ENCODE measurements around the gene RNF126.
A peak's percentile ranks its signal among the peaks of the same experiment; 100 is the strongest.

- TF ChIP-seq CTCF (conservative IDR thresholded peaks at IDR 0.05) (no peak), ZFX (IDR thresholded peaks at IDR 0.05) (peak; percentile 59; the same call in 1 of the 2 replicates)
These were observed 29.8 kb downstream of the RNF126 start, which contains the start of gene POLRMT for GRCh38 chr19:633068-633785.

Measured in C4-2B (cell line).